Upper lobe of left lung (tissue), 6 donors: Measurements from ENCODE around the gene RTEL1. TPM values are rescaled to one million over a fixed set of nuclear protein-coding genes. Genes with fewer than 3 reads are reported as not detected.
"Not testable (repeated sequence)": the region's sequence is repeated elsewhere in the genome, so short reads cannot be mapped to it uniquely, and the experiment has no call there.

ENCODE experiments used
- ATAC-seq, 2 donors: fragments of 200-7000 bp; cut with Tn5 transposase; one replicate each; pipeline ENCODE4 v1.9.1; 2022; ENCODE audit warnings: mild to moderate bottlenecking in 2 of 2, moderate library complexity in 2 of 2; ENCODE audit not compliant: low FRiP score in 2 of 2
- DNase-seq, 2 donors: peaks; one replicate each; pipeline ENCODE4 v3.0.0-alpha.2; 2019 to 2020
- H3K27ac ChIP-seq, 4 donors: fragments of 200-600 bp; sonication (generic); one replicate each; pipeline ENCODE4 v1.5.1; 2016 to 2019
- H3K27me3 ChIP-seq, 4 donors: fragments of 200-600 bp; sonication (generic); one replicate each; pipeline ENCODE4 v1.5.1; 2017 to 2019
- H3K36me3 ChIP-seq, 4 donors: fragments of 200-600 bp; sonication (generic); one replicate each; pipeline ENCODE4 v1.5.1; 2016 to 2019
- H3K4me1 ChIP-seq, 4 donors: fragments of 200-600 bp; sonication (generic); one replicate each; pipeline ENCODE4 v1.5.1; 2018 to 2019
- H3K4me3 ChIP-seq, 4 donors: fragments of 200-600 bp; sonication (generic); one replicate each; pipeline ENCODE4 v1.5.1; 2017 to 2019; ENCODE audit warnings: mild to moderate bottlenecking in 2 of 4, moderate library complexity in 1 of 4
- H3K9me3 ChIP-seq, 4 donors: fragments of 200-600 bp; sonication (generic); one replicate each; pipeline ENCODE4 v1.5.1; 2018 to 2019
- EP300 ChIP-seq, 4 donors: sonication (generic); formaldehyde crosslinking; IDR thresholded peaks; one replicate each; pipeline ENCODE4 v1.5.1; 2017; ENCODE audit warnings: antibody characterized with exemption in 4 of 4, control low read depth in 2 of 4
- POLR2A ChIP-seq, 4 donors: fragments of 450-650 bp; IDR thresholded peaks; one replicate each; pipeline ENCODE4 v1.5.1; 2016 to 2017; ENCODE audit warnings: antibody characterized with exemption in 4 of 4, mild to moderate bottlenecking in 2 of 4
- POLR2AphosphoS5 ChIP-seq, 2 donors: sonication (generic); formaldehyde crosslinking; IDR thresholded peaks; one replicate each; pipeline ENCODE4 v1.5.1; 2017; ENCODE audit warnings: antibody characterized with exemption in 2 of 2
- whole genome bisulfite sequencing, 2 donors: methylation state at CpG; one replicate each; pipeline ENCODE4 v1.1.5; 2017 to 2018; 5-methylcytosine and 5-hydroxymethylcytosine counted together
- total RNA-seq, 6 donors: library from RNA; depleted of rRNA in 4 of 6; stranded (reverse); fragments of >200 nt in 4 of 6; gene quantifications; one replicate each; pipeline versions ENCODE4 v1.1.0 to v1.2.1, GENCODE V29; 2016 to 2021
- TF ChIP-seq, protein P1 (sequence below), 6 experiments: fragments of 450-650 bp in 4 of 6; fragments of 200-600 bp in 2 of 6; sonication (generic) in 2 of 6; IDR thresholded peaks; one replicate each; pipeline ENCODE4 v1.5.1; 2016 to 2019; ENCODE audit warnings: antibody characterized with exemption in 6 of 6
- donor health status: DM: no; HTN: no; CAD: no; lungs with moderate emphysema.
- donor health status: DM: no; HTN: yes; CAD: no; lungs with severe emphysema.

RTEL1 gene
- total RNA-seq, 6 donors from 2014 or later: 8.6 to 73.3 (median 32.5) TPM

DNA sequence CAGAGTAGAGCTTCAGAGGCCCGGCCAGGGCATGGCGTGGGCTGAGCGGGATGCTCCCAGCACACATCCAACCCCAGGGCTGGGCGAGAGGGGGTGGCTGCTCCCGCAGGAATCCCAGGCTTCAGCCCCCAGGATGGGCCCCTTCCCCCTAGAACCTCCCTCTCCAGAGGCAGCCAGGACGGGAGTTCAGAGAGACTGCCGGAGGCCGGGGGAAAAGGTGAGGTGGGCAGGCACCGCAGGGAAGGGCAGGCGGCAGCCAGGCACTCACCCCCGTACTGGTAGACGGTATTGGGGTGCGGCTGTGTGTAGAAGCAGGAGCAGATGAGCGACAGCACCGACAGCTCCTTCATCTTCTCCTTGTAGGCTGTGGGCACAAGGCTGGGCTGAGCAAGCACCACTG is 14.2 kb upstream of the RTEL1 start:
- no peak for ATAC-seq

DNA sequence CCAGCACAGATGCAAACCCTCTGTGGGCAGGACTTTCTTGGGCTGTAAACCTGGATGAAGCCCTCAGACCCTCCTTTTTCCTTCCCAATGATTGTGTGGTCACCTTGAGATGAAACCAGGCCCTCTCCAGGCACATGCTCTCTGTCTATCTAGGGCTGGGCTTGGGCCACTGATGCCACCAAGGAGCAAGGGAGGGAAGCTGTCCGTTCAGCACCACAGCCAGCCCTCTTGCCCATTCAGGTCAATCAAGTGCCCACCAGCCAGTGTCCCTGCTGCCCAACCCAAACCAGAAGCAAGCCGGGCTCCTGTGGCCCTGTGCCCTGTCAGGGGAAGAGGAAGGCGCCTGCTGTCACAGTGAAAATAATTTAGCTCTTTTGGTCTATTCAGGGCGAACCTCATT is 12.9 kb upstream of the RTEL1 start:
- no peaks in the 10 kb centered on the region for H3K9me3 ChIP-seq
- no peak for ATAC-seq
- WGBS, 2 donors: 83 to 84% methylated on average over 4 of the region's 4 CpGs
- TF ChIP-seq POLR2A (IDR thresholded peaks at IDR 0.05): no peak
- TF ChIP-seq POLR2AphosphoS5 (IDR thresholded peaks at IDR 0.05): no peak
- no peak for TF ChIP-seq EP300 (IDR thresholded peaks at IDR 0.05)
- TF ChIP-seq, protein P1, sequence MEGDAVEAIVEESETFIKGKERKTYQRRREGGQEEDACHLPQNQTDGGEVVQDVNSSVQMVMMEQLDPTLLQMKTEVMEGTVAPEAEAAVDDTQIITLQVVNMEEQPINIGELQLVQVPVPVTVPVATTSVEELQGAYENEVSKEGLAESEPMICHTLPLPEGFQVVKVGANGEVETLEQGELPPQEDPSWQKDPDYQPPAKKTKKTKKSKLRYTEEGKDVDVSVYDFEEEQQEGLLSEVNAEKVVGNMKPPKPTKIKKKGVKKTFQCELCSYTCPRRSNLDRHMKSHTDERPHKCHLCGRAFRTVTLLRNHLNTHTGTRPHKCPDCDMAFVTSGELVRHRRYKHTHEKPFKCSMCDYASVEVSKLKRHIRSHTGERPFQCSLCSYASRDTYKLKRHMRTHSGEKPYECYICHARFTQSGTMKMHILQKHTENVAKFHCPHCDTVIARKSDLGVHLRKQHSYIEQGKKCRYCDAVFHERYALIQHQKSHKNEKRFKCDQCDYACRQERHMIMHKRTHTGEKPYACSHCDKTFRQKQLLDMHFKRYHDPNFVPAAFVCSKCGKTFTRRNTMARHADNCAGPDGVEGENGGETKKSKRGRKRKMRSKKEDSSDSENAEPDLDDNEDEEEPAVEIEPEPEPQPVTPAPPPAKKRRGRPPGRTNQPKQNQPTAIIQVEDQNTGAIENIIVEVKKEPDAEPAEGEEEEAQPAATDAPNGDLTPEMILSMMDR (IDR thresholded peaks at IDR 0.05): no peak
- no peaks in the 10 kb centered on the region for H3K27me3 ChIP-seq
- H3K4me1 ChIP-seq: peaks cover 7 to 17% (median 11%) of the 10 kb centered on the region in 4 donors
- DNase-seq: no peak
- H3K4me3 ChIP-seq: no peak overlapping the region
- no peaks in the 10 kb centered on the region for H3K36me3 ChIP-seq
- H3K27ac ChIP-seq: no peak overlapping the region

More for the DNA sequence above, 14.2 kb upstream of the RTEL1 start:
- TF ChIP-seq, protein P1 (IDR thresholded peaks at IDR 0.05): no peak
- TF ChIP-seq POLR2AphosphoS5 (IDR thresholded peaks at IDR 0.05): no peak
- no peak for TF ChIP-seq POLR2A (IDR thresholded peaks at IDR 0.05)
- TF ChIP-seq EP300 (IDR thresholded peaks at IDR 0.05): no peak
- H3K27me3 ChIP-seq: no peaks in the 10 kb centered on the region
- H3K4me1 ChIP-seq: peaks cover 7 to 29% (median 23%) of the 10 kb centered on the region in 4 donors
- H3K9me3 ChIP-seq: no peaks in the 10 kb centered on the region
- no peaks in the 10 kb centered on the region for H3K36me3 ChIP-seq
- WGBS, 2 donors: 94 to 98% methylated on average over 10 to 15 of the region's 15 CpGs
- H3K4me3 ChIP-seq: no peak overlapping the region
- DNase-seq: no peak
- no peak overlapping the region for H3K27ac ChIP-seq

GRCh38 chr20:63648190-63648589 is 9.9 kb upstream of the RTEL1 start:
- H3K36me3 ChIP-seq: no peaks in the 10 kb centered on the region
- TF ChIP-seq, protein P1 (IDR thresholded peaks at IDR 0.05): no peak
- TF ChIP-seq EP300 (IDR thresholded peaks at IDR 0.05) (no peak), POLR2AphosphoS5 (IDR thresholded peaks at IDR 0.05) (no peak), POLR2A (IDR thresholded peaks at IDR 0.05) (no peak)
- ATAC-seq: no peak
- peaks cover 0 to 12% (median 6%) of the 10 kb centered on the region in 4 donors for H3K27me3 ChIP-seq
- H3K9me3 ChIP-seq: no peaks in the 10 kb centered on the region
- 89 to 90% methylated on average over 6 of the region's 6 CpGs for WGBS, 2 donors
- no peak overlapping the region for H3K27ac ChIP-seq
- H3K4me3 ChIP-seq: no peak overlapping the region
- H3K4me1 ChIP-seq: peaks cover 17 to 20% (median 18%) of the 10 kb centered on the region in 4 donors
- DNase-seq: no peak

- ATAC-seq: no peak
- no peak overlapping the region for H3K27ac ChIP-seq
- no peaks in the 10 kb centered on the region for H3K36me3 ChIP-seq
- no peak overlapping the region for H3K4me3 ChIP-seq
- no peaks in the 10 kb centered on the region for H3K9me3 ChIP-seq
- 74 to 84% methylated on average over 4 to 11 of the region's 11 CpGs for WGBS, 2 donors
- DNase-seq: no peak
- peaks cover 24 to 29% (median 26%) of the 10 kb centered on the region in 4 donors for H3K4me1 ChIP-seq
- TF ChIP-seq POLR2A (IDR thresholded peaks at IDR 0.05) (no peak), EP300 (IDR thresholded peaks at IDR 0.05) (no peak), POLR2AphosphoS5 (IDR thresholded peaks at IDR 0.05) (no peak)
- TF ChIP-seq, protein P1 (IDR thresholded peaks at IDR 0.05): no peak
- peaks cover 0 to 12% (median 6%) of the 10 kb centered on the region in 4 donors for H3K27me3 ChIP-seq
Observed at GRCh38 chr20:63648895-63649589, 9.1 kb upstream of the RTEL1 start.

DNA sequence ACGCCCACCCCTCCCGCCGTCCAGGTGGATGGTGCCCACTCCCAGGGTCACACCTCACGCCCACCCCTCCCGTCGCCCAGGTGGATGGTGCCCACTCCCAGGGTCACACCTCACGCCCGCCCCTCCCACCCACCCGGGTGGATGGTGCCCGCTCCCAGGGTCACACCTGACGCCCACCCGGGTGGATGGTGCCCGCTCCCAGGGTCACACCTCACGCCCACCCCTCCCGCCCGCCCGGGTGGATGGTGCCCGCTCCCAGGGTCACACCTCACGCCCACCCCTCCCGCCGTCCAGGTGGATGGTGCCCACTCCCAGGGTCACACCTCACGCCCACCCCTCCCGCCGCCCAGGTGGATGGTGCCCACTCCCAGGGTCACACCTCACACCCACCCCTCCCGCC is 7.6 kb upstream of the RTEL1 start:
- not testable (repeated sequence) for H3K9me3 ChIP-seq, H3K36me3 ChIP-seq, DNase-seq, ATAC-seq, H3K4me3 ChIP-seq, H3K27ac ChIP-seq
- Histone ChIP-seq H3K4me1 (peaks cover 27 to 32% (median 28%) of the 10 kb centered on the region in 4 donors), H3K27me3 (peaks cover 0 to 12% (median 6%) of the 10 kb centered on the region in 4 donors)
- 83% methylated on average over 3 of the region's 25 CpGs; no CpG with 5 or more reads in 1 of the 2 donors for WGBS, 2 donors
